CD4-positive, alpha-beta T cell treated with Interleukin-6 for 4 hours (primary cell): Measurements from ENCODE around the gene TUBG2.
"Not testable (repeated sequence)": the region's sequence is repeated elsewhere in the genome, so short reads cannot be mapped to it uniquely, and the experiment has no call there.

Source experiments
- DNase-seq: peaks from one replicate; pipeline ENCODE4 v3.0.0-alpha.2; 2020; ENCODE audit warnings: mixed read lengths

Gene TUBG2

DNA sequence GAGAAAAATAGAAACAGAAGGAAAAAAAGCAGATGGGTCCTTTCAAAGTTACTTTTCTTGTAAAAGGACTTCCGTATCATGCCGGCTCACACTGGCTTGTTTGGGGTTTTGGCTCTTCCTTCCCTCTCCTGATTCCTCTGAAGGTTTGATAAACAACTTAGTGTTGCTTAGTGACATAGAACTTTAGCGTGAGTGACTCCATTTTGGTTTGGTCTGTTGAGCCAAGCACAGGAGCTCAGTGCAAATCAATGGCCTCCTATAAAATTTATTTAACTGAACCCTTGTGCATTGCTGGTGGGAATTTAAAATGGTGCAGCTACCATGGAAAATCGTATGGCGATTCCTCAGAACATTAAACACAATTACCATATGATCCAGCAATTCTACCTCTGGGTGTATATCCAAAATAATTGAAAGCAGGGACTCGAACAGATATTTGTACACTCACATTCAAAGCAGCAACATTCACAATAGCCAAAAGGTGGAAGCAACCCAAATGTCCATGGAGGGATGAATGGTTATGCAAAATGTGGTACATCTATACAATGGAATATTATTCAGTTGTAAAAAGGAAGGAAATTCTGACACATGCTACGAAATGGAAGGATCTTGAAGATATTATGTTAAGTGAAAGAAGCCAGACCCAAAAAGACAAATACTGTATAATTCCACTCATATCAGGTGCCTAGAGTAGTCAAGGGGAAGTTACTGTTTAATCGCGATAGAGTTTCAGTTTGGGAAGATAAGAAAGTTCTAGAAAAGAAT, 1.1 kb upstream of the TUBG2 start:
- DNase-seq: no peak

DNA sequence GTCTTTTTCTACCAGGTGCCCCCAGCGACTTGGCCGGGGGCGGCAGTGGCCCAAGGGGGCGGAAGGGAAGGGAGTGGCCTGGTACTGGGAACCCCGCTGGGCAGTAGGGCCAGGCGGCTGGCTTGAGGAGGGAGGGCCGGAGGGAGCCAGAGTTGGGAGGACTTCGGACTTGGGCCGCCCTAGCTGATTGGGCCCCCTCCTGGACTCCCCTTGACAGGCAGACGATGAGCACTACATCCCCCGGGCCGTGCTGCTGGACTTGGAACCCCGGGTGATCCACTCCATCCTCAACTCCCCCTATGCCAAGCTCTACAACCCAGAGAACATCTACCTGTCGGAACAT, 819 bp downstream of the TUBG2 start:
- DNase-seq: not testable (repeated sequence)

DNA sequence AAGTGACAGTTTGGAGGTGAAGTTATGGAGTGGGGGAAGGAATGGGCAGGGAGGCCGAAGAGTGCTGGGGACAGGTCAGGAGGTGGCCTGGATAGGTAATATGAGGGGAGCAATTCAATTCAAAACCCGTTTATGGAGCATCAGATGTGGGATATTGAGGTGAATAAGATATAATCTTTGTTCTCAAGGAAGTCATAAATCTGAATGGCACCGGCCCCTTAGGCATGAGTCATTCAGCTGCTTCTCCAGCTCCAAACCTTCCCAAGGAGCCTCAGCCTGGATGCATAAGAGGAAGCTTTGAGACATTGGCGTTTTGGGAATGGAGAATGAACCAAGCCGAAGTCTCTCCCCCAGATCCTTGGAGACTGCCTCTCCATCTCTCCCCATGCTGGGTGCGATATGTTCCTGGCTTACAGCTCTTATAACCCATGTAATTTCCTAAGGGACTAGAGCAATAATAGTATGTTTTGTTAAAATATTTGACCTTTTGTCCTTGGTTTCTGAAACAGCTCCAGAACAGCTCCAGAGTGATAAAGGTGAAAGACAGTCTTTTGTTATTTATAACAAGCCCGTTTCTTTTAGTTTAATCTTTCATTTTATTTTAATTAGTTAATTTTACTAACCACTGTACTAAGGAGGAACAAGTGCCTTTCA, 1.7 kb downstream of the TUBG2 start:
- DNase-seq: no peak

DNA sequence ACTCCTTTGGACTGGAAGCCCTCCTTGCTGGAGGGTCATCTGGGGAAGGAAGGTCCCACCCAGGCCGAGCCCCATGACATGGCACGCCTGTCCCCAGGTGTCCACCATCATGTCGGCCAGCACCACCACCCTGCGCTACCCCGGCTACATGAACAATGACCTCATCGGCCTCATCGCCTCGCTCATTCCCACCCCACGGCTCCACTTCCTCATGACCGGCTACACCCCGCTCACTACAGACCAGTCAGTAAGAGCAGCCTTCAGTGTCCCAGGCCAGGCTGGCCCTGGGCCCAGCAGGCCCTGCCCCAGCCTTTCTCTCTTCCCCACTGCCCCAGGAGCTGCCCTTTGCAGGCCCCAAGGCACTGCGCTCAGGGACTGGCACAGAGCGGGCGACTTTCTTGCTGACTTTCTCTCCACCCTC, 6.5 kb downstream of the TUBG2 start:
- no peak for DNase-seq

DNA sequence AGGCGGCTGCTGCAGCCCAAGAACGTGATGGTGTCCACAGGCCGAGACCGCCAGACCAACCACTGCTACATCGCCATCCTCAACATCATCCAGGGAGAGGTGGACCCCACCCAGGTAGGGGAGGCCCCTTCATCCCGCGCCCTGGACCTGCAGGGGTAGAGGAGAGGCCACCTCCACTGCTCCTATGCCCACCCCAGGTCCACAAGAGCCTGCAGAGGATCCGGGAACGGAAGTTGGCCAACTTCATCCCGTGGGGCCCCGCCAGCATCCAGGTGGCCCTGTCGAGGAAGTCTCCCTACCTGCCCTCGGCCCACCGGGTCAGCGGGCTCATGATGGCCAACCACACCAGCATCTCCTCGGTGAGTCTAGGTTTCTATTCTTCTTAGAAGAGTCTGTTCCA, 7.0 kb downstream of the TUBG2 start:
- not testable (repeated sequence) for DNase-seq

DNA sequence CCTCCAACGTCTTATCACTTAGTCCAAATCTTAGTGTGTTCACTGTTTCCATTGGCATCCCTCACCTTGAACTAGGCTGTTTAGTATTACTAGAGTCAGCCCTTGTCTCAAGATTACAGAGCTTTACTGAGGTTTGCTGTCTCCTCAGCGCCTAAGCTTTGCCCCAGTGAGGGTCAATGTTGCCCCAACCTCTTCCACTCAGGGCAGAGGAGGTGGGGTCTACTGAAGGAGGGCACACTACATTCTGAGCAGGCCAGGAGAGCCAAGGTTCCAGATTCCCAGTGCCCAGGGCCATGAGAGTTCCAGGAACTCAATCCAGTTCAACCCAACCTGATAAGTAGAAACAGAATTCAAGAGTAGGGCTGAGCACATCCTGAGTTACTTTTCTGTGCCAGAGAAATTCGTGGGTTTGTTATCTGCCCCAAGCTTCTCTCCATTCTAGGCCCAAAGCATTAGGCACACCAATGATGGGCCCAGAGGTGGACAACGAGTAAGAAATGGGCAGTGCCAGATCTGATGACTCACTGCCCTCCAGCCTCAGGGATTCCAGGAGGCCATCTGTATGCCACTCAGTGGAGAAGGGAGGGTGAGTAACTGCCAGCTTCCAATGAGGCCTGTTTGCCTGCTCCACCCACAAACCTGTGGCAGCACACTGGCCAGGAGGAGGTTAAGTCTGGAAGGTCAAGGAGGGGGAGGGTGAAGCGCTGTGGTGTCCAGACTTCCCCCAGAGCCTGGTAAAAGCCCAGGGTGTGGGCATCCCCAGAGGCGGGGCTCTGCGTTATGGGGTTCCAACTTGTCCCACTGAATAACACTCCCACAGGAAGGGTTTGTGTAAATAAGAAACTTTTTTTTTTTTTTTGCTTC, 8.2 kb downstream of the TUBG2 start:
- DNase-seq: no peak

DNA sequence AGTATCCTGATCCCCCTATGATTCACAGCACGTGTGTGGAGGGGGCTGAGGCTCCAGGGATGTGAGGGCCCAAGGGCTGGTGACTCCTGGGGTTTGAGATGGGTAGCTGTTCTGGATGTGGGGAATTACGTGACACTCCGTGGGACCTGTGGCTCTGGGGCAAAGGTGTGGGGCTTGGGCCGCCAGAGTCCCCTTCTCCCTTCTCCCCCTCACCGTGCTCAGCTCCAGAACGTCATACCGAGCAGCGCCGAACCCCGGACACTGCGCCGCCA, 10.6 kb downstream of the TUBG2 start:
- no peak for DNase-seq

DNA sequence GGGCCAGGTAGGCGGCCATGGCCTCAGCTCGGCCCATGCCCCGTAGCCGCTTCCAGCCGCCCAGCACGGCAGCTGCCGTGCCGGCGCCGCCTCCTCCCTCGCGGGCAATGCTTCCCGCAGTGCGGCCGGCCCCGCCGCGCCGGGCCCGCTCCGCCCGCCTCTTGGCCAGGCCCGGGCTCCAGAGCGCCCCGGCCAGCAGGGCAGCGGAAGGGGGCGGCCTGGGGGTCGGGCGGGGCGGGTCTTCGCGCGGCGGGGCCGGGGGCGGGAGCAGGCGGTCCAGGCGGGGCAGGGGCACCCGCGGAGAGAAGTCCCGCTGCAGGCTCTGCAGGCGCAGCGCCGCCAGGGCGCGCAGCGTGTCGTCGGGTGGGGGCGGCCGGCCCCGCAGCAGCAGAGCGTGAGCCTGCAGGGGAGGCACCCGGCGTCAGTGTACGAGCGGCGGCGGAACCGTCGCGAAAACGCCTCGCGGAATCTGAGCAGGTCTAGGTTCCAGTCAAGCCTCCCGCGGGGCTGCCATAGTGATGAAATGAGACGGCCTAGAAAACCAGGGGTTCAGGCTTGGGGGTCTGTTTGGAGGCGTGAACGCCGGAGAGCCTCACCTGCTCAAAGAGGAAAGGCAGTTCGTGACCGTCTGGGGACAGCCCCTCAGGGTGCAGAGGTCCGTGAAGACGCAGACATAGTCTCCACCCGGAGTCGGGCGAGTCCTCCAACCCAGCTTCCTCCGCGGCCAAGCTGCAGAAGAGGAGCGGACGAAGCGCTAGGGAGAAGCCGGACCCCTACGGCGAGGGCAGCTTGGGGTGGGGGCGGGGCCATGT, 11.1 kb downstream of the TUBG2 start:
- peak; percentile 57 for DNase-seq

DNA sequence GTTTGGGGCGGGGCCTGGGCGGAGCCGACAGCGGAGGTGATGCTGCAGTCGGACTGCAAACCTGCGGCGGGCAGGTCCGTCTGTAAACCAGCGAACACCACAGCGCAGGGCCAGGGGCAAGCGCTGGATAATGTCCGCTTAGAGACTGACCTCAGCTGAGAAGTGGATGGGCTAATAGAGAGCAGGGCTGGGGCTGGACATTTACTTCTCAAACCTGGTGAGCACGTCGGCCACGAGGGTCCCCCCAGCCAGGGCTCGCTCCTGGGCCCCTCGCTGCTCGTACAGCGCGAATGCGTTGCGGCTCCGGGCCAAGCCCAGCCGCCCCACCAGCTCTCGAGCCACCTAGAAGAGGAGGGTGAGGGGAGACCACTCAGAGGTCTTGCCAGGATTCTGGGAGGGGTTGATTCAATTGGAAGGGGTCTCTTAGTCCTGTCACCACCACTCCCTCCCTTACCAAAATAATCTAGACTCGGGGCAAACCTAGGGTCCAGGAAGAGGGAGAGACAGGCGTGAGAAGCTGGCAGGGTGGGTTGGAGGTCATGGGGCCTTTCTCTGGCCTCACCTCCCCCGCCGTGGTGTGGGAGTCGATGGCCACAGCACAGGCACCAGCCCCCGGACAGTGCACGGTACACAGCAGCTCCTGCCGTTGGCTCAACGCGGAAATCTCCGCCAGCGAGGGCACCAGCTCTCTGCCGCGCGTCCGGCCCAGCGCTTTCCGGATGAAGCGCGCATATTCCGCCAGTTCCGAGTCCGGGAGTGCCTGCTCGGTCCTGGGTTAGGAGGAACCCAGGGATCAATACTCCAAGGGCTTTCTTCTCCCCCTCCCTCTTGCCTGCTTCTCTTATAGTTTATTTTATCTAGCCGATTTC, 11.9 kb downstream of the TUBG2 start:
- DNase-seq: peak; percentile 52

DNA sequence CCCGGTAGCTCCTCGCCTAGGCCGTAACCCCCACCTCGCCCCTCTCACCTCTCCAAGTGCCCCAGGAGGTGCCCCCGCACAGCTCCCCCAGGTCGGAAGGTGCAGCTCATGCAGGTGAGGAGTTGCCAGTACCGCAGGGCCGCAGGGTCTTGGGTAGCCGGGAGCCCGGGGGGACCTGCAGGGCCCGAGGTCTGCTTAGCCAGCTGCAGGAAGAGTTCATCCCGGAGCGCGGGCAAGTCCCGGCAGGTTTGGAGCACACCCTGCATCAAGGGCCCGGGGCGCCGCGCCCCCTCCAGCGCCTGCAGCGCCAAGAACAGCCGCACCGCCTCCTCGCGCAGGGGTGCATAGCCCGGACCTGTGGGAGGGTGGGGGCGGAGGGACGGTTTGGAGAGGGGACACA, 13.0 kb downstream of the TUBG2 start:
- no peak for DNase-seq

DNA sequence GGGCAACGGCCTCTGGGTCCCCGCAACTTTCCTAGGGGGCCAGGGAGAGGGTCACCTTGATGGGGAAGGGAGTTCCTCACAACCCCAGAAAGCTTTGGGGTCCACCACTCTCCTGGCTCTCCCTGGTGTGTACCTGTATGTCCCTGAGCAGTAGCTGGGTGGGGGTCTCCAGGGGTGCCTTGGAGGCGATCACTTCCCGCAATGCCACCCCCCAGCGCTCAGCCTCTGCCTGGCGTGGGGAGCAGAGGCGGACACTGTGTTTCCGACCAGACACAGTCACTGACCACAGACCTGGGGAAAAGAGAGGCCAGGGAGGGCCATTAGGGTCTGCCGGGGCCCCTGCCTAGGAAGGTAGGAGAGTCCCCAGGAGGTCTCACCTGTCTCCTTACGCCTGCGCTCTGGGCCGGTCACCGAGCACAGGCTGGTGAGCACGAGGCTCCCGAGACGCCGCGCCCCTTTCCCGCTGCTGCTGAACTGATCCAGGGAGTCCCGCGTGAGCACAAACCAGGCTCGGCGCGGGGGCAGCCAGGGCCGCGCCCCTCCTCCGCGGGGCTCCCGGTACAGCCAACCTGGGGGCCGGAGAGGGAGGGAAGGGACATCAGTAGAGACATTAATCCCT, 14.3 kb downstream of the TUBG2 start:
- no peak for DNase-seq

DNA sequence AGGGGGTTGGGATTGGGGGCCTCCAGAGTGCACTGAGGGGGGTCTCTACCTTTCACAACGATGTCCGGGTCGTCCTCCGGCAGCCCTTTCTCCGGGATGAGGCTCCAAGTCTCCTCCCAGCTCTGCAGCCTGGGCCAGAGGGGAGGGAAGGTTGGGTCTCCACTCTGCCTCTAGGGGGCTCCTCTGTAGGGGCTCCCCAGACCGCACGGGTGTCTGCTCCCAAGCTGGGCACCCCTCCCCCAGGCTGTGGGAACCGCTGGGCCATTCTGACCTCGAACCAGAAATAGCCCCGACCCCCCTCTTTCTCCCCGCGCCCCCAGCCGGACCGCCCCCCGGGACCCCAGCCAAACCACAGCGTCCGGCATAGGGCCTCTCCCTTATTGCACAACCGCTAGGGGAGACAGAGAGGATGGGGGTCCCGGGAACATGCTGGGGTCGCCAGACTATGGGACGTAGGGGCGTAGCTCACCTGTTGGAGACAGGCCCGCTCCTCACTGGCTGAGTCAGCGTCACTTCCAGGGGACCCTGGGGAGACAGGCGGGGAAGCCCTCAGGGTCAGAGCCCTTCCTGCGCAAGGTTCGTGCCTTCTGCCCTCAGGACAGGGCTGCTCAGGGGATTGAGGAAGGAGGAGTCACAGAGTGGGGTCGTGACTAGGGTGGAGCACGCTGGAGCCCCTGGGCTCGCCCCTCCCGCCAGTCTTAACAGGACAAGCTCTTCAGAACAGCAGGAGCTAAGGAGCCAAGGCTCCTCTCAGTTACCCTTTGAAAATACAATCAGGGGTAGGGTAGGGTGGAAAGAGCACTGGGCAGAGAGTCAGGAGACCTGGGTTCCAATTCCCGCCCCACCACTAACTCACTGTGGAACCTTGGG, 15.0 kb downstream of the TUBG2 start:
- DNase-seq: peak; percentile 42

DNA sequence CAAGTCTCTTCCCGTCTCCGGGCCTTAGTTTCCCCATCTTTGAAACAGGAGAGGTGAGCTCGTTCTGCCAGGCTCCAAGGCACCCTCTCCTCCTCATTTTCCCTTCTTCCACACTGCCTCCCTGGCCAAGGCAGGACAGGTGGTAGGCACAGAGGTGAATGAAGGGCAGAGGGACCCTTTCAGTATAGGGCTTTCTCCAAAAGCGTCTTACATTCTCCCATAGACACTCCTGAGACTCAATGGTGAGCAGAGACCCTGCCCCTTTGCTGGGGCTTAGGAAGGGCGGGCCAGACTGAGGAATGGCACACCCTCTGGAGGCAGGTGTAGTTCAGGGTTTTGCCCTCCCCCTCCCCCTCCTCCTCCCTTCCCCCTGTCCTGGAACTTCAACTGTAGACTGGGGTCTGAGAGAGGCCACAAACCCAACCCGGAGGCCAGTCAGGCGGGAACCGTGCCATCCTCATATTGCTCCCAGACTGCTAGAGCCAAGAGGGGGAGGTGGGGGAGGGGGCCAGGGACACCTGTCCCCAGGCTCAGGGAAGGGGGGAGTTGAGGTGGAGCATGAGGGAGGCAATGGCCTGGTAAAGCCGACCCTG, 15.8 kb downstream of the TUBG2 start:
- DNase-seq: no peak

DNA sequence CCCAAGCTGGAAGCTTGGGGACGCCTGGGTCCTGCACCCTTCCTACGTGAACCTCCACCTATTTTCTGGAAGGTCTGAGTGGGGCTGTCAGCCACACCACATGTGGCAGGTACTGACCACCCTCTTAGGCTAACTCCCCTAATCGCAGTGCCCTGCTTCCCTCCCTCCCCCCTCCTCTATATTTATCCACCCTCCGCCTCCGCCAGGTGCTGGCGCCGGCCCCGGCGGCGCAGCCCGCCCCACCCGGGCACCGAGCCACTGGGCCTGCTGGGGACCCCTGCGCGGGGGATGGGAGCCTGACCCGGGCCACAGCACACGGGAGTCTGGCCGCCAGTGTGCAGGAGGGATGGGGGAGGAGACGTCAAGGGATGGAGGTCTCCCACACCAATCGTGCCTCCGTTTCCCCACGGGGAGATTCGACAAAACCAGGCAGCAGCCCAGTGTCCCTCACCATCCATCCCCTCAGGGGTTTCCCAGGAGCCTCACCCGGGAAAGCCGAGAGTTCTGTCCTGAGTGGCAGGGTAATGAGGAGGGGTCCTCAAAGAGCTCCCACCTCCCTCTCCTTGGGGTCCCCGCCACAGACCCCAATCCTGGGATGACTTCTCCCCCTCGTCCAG, 16.4 kb downstream of the TUBG2 start:
- DNase-seq: no peak

DNA sequence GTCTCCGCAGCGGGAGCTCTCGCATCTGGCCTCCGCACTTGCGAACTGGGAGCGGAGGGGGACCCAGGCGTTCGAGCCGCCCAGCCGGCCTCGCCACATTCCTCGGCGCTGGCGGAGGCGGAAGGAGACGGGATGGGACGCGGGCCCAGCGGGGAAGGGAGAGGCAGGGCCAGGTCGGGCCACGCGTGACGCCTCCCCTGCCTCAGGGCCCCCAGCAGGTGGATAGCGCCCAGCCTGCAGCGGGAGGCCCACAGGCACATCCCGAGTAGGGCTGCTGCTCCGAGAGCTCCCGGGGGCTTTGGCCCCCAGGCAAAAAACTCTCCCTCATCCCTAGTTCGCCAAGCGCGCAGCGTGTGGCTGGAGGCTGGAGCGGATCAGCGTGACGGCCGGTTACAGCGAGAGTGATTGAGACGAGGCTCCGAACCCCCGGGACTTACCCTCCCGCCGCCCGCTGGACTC, 16.9 kb downstream of the TUBG2 start:
- no peak for DNase-seq

DNA sequence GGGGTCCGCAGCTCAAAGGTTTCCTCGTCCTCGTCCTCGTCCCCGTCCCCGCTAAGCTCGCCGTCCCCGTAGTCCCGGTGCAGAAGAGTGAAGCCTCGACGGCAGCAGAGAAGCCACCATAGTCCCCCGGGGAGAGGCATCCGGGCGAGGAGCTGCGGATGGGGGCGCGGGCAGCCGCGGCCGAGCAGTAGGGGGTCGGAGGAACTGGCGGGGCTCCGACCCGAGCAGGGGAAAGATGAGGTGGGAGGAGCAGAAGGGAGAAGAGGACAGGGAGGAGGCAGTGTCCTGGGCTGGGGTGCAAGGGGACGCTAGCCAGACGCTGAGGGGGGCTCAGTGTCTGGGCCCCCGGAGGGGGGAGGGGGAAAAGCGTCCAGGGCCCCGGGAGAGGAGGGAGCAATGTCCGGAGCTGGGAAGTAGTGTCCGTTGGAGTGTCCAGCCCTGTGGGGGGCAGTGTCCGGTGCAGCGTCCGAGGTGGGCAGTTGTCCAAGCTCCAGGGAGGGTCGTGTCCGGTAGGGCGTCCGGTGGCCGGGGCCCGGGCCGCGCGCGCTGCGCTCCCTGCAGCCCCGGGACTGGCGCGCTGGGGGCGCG, 17.4 kb downstream of the TUBG2 start, which contains the start of gene PLEKHH3:
Gene PLEKHH3, minus strand, starts transcription at position 571 of the 588 bp plus-strand sequence. Its CDS starts 431 bp downstream, at position 140.
- peak; percentile 19 for DNase-seq

DNA sequence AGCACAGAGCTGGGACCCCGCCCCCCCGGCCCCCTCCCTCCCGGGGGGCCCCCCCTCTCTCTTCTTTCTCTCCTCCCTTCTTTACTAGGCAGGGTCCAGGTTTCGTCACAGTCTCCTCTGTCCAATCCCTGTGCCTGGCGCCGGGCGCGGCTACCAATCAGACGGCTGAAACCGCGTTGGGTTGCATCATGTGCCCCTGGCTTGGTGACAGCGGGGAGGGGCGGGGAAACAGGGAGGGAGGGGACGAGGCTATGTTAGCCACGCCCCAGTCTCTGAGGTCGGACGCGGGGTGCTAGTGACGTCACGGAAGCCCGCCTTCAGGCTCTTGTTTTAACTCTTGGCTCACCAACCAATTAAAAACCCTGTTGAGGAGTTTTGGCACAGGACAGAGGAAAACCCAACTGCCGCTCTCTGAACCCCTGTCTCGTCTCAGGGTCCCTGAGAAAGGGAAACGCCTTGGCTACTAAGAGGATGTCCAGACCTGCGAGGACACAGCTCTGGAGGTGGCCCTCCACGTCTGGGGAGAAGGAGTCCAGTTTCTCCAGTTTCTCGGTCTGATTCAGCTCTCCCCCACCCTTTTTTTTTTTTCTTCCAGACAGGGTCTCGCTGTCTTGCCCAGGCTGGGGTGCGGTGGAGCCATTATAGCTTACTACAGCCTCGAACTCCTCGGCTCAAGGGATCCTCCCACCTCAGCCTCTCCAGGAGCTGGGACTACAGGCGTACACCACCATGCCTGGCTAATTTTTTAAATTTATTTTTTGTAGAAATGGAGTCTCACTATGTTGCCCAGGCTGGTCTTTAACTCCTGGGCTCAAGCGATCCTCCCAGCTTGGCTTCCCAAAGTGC, 18.2 kb downstream of the TUBG2 start:
- DNase-seq: peak; percentile 98
